MM.1S (cell line): ENCODE data around the gene CBX8.
A peak's percentile ranks its signal among the peaks of the same experiment; 100 is the strongest.

Experiments used
- DNase-seq: peaks from one replicate; pipeline ENCODE4 v3.0.0-alpha.2; 2015
- H2AFZ ChIP-seq: fragments of 300-600 bp; sonication (generic); 2 replicates; pipeline ENCODE4 v1.6.0; 2016; ENCODE audit warnings: antibody characterized with exemption, low read length
- H3F3A ChIP-seq: fragments of 300-600 bp; sonication (generic); 2 replicates; pipeline ENCODE4 v1.6.1; 2016; ENCODE audit warnings: mild to moderate bottlenecking, antibody characterized with exemption, low read length, moderate library complexity, mixed read lengths; ENCODE audit not compliant: insufficient read depth
- H3K27ac ChIP-seq: fragments of 300-600 bp; sonication (generic); 2 replicates; pipeline ENCODE4 v1.5.1; 2016; ENCODE audit warnings: mild to moderate bottlenecking, low read length
- H3K27me3 ChIP-seq: fragments of 300-600 bp; sonication (generic); replicated peaks from 2 replicates; pipeline ENCODE4 v1.6.0; 2016; ENCODE audit warnings: low read length; ENCODE audit not compliant: insufficient read depth
- H3K36me3 ChIP-seq: fragments of 300-600 bp; sonication (generic); replicated peaks from 2 replicates; pipeline ENCODE4 v1.6.1; 2016; ENCODE audit warnings: mild to moderate bottlenecking, low read length, mixed read lengths; ENCODE audit not compliant: insufficient read depth
- H3K4me1 ChIP-seq: fragments of 300-600 bp; sonication (generic); 2 replicates; pipeline ENCODE4 v1.6.1; 2016; ENCODE audit warnings: low read length, mixed read lengths
- H3K4me2 ChIP-seq: fragments of 300-600 bp; sonication (generic); 2 replicates; pipeline ENCODE4 v1.6.0; 2016; ENCODE audit warnings: low read depth, low read length
- H3K4me3 ChIP-seq: fragments of 300-600 bp; sonication (generic); 2 replicates; pipeline ENCODE4 v1.5.1; 2016; ENCODE audit warnings: low read length, mixed read lengths
- H3K79me2 ChIP-seq: fragments of 300-600 bp; sonication (generic); 2 replicates; pipeline ENCODE4 v1.6.1; 2016; ENCODE audit warnings: mixed run types, low read length, mixed read lengths
- H3K9ac ChIP-seq: fragments of 300-600 bp; sonication (generic); 2 replicates; pipeline ENCODE4 v1.6.1; 2016; ENCODE audit warnings: low read length, mixed read lengths
- H3K9me2 ChIP-seq: fragments of 300-600 bp; sonication (generic); replicated peaks from 2 replicates; pipeline ENCODE4 v1.6.1; 2016; ENCODE audit warnings: mild to moderate bottlenecking, low read length, mixed read lengths; ENCODE audit not compliant: insufficient read depth
- H3K9me3 ChIP-seq: fragments of 300-600 bp; sonication (generic); replicated peaks from 2 replicates; pipeline ENCODE4 v1.6.1; 2016; ENCODE audit warnings: mild to moderate bottlenecking, low read length, mixed read lengths; ENCODE audit not compliant: insufficient read depth
- H4K20me1 ChIP-seq: fragments of 300-600 bp; sonication (generic); 2 replicates; pipeline ENCODE4 v1.6.1; 2016; ENCODE audit warnings: mild to moderate bottlenecking, low read length, moderate library complexity, mixed read lengths; ENCODE audit not compliant: insufficient read depth
- EZH2 ChIP-seq: fragments of 300-600 bp; sonication (generic); optimal IDR thresholded peaks from 2 replicates; pipeline ENCODE3; 2017; ENCODE audit warnings: low read depth, mild to moderate bottlenecking, antibody characterized with exemption, low read length, mixed read lengths
- EZH2phosphoT487 ChIP-seq: fragments of 300-600 bp; sonication (generic); IDR thresholded peaks from 2 replicates; pipeline ENCODE4 v1.6.1; 2018; ENCODE audit warnings: antibody characterized with exemption, low read length
- TF ChIP-seq, protein P1 (sequence below): fragments of 300-600 bp; sonication (generic); IDR thresholded peaks from 2 replicates; pipeline ENCODE4 v1.5.1; 2016; ENCODE audit warnings: antibody characterized with exemption, low read length, mixed read lengths

CBX8 gene

DNA sequence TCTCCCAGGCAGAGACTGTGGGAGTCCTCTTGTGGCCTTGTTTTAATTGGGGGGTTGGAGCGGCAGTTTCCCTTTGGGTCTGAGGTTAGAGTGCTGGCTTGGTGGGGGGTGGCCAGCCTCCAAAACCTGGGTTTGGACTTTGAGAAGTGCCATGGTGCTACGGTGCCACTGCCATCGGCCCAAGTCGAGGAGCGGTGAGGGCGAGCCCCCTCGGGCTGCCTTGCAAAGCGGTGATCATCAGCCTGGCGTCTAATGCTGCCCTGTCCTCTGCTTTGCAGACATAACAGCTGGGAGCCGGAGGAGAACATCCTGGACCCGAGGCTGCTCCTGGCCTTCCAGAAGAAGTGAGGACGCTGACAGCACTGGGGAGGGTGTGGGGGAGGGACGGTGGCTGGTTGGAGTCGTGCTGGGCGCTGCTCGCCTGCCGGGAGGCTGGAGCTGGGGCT is 17.8 kb downstream of the CBX8 start:
- DNase-seq = no peak
- Histone ChIP-seq H3F3A (no peaks in the 10 kb centered on the region), H3K9ac (no peak overlapping the region), H3K4me3 (no peak overlapping the region), H4K20me1 (no peaks in the 10 kb centered on the region), H3K36me3 (no peaks in the 10 kb centered on the region), H3K27ac (no peak overlapping the region), H3K4me2 (peak overlapping the region; percentile 58; the same call in 1 of the 2 replicates), H3K27me3 (peaks cover 93% of the 10 kb centered on the region), H3K9me2 (no peaks in the 10 kb centered on the region), H3K79me2 (no peaks in the 10 kb centered on the region), H3K9me3 (no peaks in the 10 kb centered on the region), H3K4me1 (0 out of 2 replicates have a peak, but pooled peaks cover 6% of the 10 kb centered on the region), H2AFZ (no peak overlapping the region)
- TF ChIP-seq, protein P1, sequence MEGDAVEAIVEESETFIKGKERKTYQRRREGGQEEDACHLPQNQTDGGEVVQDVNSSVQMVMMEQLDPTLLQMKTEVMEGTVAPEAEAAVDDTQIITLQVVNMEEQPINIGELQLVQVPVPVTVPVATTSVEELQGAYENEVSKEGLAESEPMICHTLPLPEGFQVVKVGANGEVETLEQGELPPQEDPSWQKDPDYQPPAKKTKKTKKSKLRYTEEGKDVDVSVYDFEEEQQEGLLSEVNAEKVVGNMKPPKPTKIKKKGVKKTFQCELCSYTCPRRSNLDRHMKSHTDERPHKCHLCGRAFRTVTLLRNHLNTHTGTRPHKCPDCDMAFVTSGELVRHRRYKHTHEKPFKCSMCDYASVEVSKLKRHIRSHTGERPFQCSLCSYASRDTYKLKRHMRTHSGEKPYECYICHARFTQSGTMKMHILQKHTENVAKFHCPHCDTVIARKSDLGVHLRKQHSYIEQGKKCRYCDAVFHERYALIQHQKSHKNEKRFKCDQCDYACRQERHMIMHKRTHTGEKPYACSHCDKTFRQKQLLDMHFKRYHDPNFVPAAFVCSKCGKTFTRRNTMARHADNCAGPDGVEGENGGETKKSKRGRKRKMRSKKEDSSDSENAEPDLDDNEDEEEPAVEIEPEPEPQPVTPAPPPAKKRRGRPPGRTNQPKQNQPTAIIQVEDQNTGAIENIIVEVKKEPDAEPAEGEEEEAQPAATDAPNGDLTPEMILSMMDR = no peak
- TF ChIP-seq EZH2 = no peak
- TF ChIP-seq EZH2phosphoT487 = no peak

DNA sequence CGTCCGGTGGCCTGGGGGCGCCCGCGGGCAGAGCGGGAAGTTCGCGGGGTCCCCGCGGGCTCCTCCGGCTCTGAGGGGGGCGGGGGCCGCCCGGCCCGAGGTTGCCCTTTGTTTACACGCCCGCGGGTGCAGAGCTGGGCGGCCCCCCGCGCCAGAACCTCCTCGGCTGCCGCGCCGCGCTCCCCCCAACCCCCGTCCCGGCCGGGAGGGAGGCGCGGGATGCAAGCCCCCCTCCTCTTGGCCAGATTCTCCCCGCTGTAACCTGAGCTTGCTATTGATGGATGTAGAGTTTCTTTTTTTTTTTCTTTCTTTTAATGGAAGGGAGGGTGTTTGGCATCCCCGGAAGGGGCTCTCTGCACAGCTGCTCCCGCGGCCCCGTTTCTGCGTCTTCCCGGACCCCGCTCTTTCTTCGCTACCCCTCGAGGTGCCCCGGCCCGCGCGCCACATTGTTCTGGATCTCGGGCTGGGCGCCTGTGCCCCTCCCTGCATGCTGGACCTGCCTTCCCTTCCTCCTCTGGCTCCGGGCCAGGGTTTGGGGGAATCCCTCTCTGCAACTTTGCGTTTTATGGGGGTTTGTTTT is 18.3 kb downstream of the CBX8 start:
- no peak for DNase-seq
- Histone ChIP-seq H3K27me3 (peaks cover 93% of the 10 kb centered on the region), H3K4me2 (peak overlapping the region; percentile 58), H3K36me3 (no peaks in the 10 kb centered on the region), H3K27ac (no peak overlapping the region), H3K9ac (no peak overlapping the region), H3K9me3 (no peaks in the 10 kb centered on the region), H3K4me3 (no peak overlapping the region; the same call in 1 of the 2 replicates), H3K4me1 (0 out of 2 replicates have a peak, but pooled peaks cover 6% of the 10 kb centered on the region), H3K79me2 (no peaks in the 10 kb centered on the region), H3F3A (no peaks in the 10 kb centered on the region), H3K9me2 (no peaks in the 10 kb centered on the region), H4K20me1 (no peaks in the 10 kb centered on the region), H2AFZ (no peak overlapping the region; the same call in 1 of the 2 replicates)
- no peak for TF ChIP-seq EZH2phosphoT487
- TF ChIP-seq, protein P1 = no peak
- no peak for TF ChIP-seq EZH2

DNA sequence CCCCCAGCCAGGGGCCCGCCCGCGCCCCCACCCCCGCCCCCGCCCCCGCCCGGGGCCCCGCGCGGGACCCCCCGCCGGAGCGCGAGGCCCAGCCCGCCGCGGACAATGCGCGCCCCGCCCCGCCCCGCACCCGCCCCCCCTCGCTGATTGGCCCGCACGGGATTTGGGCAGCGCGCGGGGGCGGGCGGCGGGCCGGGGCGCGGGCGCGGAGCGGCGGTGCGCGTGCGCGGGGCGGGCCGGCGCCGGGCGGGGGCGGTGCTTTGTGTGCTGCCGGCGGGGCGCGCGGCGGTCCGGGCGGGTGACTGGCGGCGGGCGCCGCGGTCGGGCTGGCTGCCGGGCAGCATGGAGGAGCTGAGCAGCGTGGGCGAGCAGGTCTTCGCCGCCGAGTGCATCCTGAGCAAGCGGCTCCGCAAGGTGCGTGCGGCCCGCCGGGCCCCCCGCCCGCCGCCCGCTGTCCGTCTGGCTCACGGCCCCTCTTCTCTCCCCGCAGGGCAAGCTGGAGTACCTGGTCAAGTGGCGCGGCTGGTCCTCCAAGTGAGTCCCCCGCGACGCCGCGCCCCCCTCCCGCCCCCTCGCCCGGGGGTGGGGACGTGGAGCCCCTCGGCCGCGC is 18.9 kb downstream of the CBX8 start, which contains the start of gene CBX2:
Gene CBX2 (plus strand): TSS at position 255 of the 610 bp plus-strand sequence. CDS start 88 bp downstream, at position 343.
- DNase-seq = peak; percentile 71
- Histone ChIP-seq H3K27ac (no peak within 1 kb of the TSS), H3K9ac (no peak within 1 kb of the TSS)

More for the DNA sequence above, 18.9 kb downstream of the CBX8 start, which contains the start of gene CBX2:
- Histone ChIP-seq H4K20me1 (no peaks in the 10 kb centered on the region), H3K36me3 (no peaks in the 10 kb centered on the region), H3K27me3 (peaks cover 93% of the 10 kb centered on the region), H3K4me3 (peak within 1 kb of the TSS; percentile 53; the same call in 1 of the 2 replicates), H3K4me2 (peak within 1 kb of the TSS; percentile 73), H3F3A (no peaks in the 10 kb centered on the region), H3K9me3 (no peaks in the 10 kb centered on the region), H3K4me1 (0 out of 2 replicates have a peak, but pooled peaks cover 6% of the 10 kb centered on the region), H3K9me2 (no peaks in the 10 kb centered on the region), H3K79me2 (no peaks in the 10 kb centered on the region), H2AFZ (peak within 1 kb of the TSS; percentile 69)
- no peak for TF ChIP-seq EZH2phosphoT487
- TF ChIP-seq EZH2 = no peak
- TF ChIP-seq, protein P1 = no peak
